ENCODE measurements around the gene KLRB1. TPM values are rescaled to one million over a fixed set of nuclear protein-coding genes. Genes with fewer than 3 reads are reported as not detected.
"Not testable (repeated sequence)": the region's sequence is repeated elsewhere in the genome, so short reads cannot be mapped to it uniquely, and the experiment has no call there.

Gene KLRB1
- total RNA-seq, 1 donor, result 45.7 TPM

DNA sequence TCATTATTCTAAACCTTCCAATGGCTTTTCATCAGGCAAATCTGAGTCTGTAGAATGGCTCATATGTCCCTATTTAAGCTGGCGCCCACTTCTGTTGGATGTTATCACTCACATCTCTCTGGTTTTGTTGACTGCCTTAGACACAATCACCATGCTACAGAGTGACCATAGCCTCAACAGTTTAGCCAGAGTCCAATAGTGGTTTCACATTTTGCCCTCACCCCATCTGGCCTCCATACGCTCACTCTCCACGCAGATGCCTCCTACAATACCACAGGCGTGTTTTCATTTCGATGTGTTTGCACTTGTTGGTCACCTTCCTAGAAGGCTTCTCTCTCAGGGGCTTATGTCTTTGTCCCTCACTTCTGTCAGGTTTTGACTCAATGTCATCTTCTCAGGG, 3.4 kb downstream of the KLRB1 start:
- Histone ChIP-seq H3K27me3 (ENCODE audit: insufficient read depth, low read length) (no peaks in the 10 kb centered on the region), H3K4me3 (ENCODE audit: low read length) (no peak overlapping the region), H3K9me3 (ENCODE audit: low read depth, low read length) (no peaks in the 10 kb centered on the region), H3K4me1 (ENCODE audit: insufficient read depth, low read length) (no peaks in the 10 kb centered on the region)

- H3K4me1 ChIP-seq (ENCODE audit: insufficient read depth, low read length); H3K9me3 ChIP-seq (ENCODE audit: low read depth, low read length); H3K4me3 ChIP-seq (ENCODE audit: low read length); H3K27me3 ChIP-seq (ENCODE audit: insufficient read depth, low read length): not testable (repeated sequence)
These were observed 7.3 kb downstream of the KLRB1 start for GRCh38 chr12:9600426-9600825.

DNA sequence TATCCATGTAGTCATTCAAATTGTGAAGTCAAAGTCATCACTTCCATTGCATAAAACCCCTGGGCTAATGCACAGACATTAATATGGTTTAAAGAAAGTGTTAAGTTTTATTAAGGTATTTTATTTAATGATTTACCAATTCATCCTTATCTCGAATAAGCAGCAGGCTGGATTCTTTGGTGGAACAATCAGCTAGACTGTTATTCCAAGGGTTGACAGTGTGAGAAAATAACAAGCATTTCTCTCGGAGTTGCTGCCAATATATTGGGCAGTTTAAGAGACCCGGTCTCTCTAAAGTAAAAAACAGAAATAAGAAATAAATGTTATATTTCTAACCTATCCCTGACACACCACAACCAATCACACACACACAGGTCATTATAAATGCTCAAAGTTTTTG, 9.4 kb downstream of the KLRB1 start:
- no peaks in the 10 kb centered on the region for H3K9me3 ChIP-seq (ENCODE audit: low read depth, low read length)
- H3K27me3 ChIP-seq (ENCODE audit: insufficient read depth, low read length), result no peaks in the 10 kb centered on the region
- no peak overlapping the region for H3K4me3 ChIP-seq (ENCODE audit: low read length)
- H3K4me1 ChIP-seq (ENCODE audit: insufficient read depth, low read length), result no peaks in the 10 kb centered on the region

DNA sequence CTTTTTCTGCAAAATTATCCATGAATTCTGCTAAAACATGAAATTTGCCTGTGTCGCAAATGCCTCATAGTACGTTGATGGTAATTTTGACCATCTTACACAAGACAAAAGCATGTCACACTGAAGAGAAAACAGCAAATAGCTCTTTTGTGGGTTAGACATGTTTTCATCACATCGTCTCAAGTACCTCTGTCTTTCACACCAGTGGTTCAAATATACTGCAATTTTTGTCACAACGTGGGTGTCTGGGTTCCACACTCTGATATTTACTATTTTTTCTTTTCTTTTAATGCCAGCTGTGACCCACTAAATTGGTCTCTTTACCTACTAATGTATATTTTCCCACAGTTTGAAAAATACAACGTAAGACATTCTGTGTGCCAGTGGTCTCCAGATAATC, 10.4 kb downstream of the KLRB1 start:
- no peaks in the 10 kb centered on the region for H3K4me1 ChIP-seq (ENCODE audit: insufficient read depth, low read length)
- no peaks in the 10 kb centered on the region for H3K27me3 ChIP-seq (ENCODE audit: insufficient read depth, low read length)
- H3K9me3 ChIP-seq (ENCODE audit: low read depth, low read length), result no peaks in the 10 kb centered on the region
- H3K4me3 ChIP-seq (ENCODE audit: low read length), result no peak overlapping the region

GRCh38 chr12:9590441-9590840, 17.3 kb downstream of the KLRB1 start:
- no peaks in the 10 kb centered on the region for H3K4me1 ChIP-seq (ENCODE audit: insufficient read depth, low read length)
- H3K9me3 ChIP-seq (ENCODE audit: low read depth, low read length), result no peaks in the 10 kb centered on the region
- no peak overlapping the region for H3K4me3 ChIP-seq (ENCODE audit: low read length)
- H3K27me3 ChIP-seq (ENCODE audit: insufficient read depth, low read length), result no peaks in the 10 kb centered on the region

DNA sequence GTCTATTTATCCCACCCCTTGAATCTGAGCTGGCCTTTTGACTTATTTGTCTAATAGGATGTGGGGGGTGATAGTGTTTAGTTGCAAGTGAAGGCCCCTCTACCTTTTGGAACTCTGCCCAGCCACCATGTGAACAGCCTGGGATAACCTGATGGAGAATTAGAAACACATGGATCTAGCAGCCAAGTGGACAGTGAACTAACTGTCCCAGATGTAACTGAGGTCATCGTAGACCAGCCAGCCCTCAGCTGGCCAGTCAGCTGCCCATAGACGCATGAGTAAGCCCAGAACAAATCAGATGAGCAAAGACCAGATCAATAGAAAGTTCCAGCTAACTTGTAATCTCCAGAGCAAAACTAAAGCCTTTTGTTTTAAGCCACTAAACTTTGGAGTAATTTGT, 19.0 kb downstream of the KLRB1 start:
- no peaks in the 10 kb centered on the region for H3K4me1 ChIP-seq (ENCODE audit: insufficient read depth, low read length)
- no peak overlapping the region for H3K4me3 ChIP-seq (ENCODE audit: low read length)
- H3K27me3 ChIP-seq (ENCODE audit: insufficient read depth, low read length), result no peaks in the 10 kb centered on the region
- no peaks in the 10 kb centered on the region for H3K9me3 ChIP-seq (ENCODE audit: low read depth, low read length)

- Histone ChIP-seq H3K4me3 (ENCODE audit: low read length) (no peak overlapping the region), H3K27me3 (ENCODE audit: insufficient read depth, low read length) (no peaks in the 10 kb centered on the region), H3K9me3 (ENCODE audit: low read depth, low read length) (no peaks in the 10 kb centered on the region), H3K4me1 (ENCODE audit: insufficient read depth, low read length) (no peaks in the 10 kb centered on the region)
These were observed 19.6 kb downstream of the KLRB1 start for GRCh38 chr12:9587987-9588600.

- H3K9me3 ChIP-seq (ENCODE audit: low read depth, low read length); H3K4me1 ChIP-seq (ENCODE audit: insufficient read depth, low read length); H3K27me3 ChIP-seq (ENCODE audit: insufficient read depth, low read length); H3K4me3 ChIP-seq (ENCODE audit: low read length): not testable (repeated sequence)
These were observed 30.0 kb downstream of the KLRB1 start for GRCh38 chr12:9577729-9578128.

DNA sequence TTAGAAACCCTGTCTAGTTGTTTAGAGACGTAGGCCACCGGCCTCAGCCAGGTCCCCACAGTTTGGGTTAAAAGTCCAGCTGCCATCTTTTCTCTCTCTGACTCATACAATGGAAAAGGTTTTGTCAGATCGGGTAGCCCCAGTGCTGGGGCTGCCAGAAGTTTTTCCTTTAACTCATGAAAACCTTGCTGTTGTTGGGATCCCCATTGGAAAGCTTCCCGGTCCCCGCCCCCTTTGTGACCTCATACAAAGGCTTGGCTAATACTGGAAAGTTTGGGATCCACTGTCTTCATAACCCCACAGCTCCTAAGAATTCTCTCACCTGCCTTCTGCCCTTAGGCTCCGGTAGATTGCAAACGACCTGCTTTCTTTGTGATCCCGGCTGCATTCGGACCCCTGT, 40.6 kb downstream of the KLRB1 start:
- not testable (repeated sequence) for H3K9me3 ChIP-seq (ENCODE audit: low read depth, low read length); H3K4me1 ChIP-seq (ENCODE audit: insufficient read depth, low read length); H3K4me3 ChIP-seq (ENCODE audit: low read length); H3K27me3 ChIP-seq (ENCODE audit: insufficient read depth, low read length)

- H3K27me3 ChIP-seq (ENCODE audit: insufficient read depth, low read length); H3K4me3 ChIP-seq (ENCODE audit: low read length); H3K9me3 ChIP-seq (ENCODE audit: low read depth, low read length); H3K4me1 ChIP-seq (ENCODE audit: insufficient read depth, low read length): not testable (repeated sequence)
These were observed 41.6 kb downstream of the KLRB1 start for GRCh38 chr12:9566113-9566512.

DNA sequence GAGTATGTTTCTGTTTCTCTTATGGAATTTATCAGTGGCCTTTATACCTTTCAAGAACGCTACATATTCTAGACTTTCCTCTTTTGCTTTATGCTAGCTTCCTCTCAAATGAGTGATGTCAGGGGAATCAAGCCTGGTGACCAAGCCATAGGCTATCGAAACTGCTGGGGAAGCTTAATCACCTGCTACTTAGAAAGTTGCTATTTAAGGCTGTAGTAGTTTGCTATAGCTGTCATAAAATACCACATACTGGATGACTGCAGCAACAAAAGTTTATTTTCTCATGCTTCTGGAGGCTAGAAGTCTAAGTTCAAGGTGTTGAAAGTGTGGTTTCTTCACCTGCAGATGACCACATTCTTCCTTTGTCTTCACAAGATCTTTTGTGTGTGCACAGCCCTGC, 43.3 kb downstream of the KLRB1 start:
- H3K4me3 ChIP-seq (ENCODE audit: low read length); H3K27me3 ChIP-seq (ENCODE audit: insufficient read depth, low read length); H3K9me3 ChIP-seq (ENCODE audit: low read depth, low read length); H3K4me1 ChIP-seq (ENCODE audit: insufficient read depth, low read length): not testable (repeated sequence)

DNA sequence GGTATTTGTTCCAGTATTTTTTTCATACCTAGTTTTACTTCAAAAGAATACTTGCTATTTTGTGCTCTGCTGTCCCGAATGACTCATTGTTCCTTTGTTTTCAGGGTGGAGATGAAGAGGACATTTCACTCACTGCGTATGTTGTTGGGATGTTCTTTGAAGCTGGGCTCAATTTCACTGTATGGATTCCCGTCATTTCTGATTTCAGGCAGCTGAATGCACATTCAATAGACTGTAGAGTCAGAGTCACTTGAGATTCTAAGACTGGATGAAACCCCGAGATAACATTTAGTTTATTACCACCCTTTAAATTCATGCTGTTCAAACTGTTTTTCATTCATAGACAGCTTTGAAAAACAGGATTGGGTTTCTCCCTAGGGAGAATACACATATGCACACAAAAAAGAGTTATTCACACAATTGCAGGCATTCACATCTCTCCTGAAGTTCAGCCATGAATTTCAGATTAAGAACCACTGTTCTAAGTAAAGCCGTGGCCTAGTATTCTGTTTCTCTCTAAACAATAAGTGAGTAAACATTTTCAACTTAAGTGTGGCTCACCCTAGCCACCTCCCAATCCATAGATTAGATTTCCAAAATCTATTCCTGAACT, 44.8 kb downstream of the KLRB1 start:
- not testable (repeated sequence) for H3K9me3 ChIP-seq (ENCODE audit: low read depth, low read length); H3K4me1 ChIP-seq (ENCODE audit: insufficient read depth, low read length); H3K27me3 ChIP-seq (ENCODE audit: insufficient read depth, low read length); H3K4me3 ChIP-seq (ENCODE audit: low read length)

- H3K4me3 ChIP-seq (ENCODE audit: low read length); H3K9me3 ChIP-seq (ENCODE audit: low read depth, low read length); H3K4me1 ChIP-seq (ENCODE audit: insufficient read depth, low read length); H3K27me3 ChIP-seq (ENCODE audit: insufficient read depth, low read length): not testable (repeated sequence)
These were observed 62.2 kb downstream of the KLRB1 start for GRCh38 chr12:9545489-9545888.

Other genes with a start within 250 kb of the KLRB1 start
- 167 TPM for gene CLEC2D, start 61.8 kb upstream of the KLRB1 start, total RNA-seq
- 4.4 TPM for gene CLECL1, start 125.2 kb upstream of the KLRB1 start, total RNA-seq
- gene CD69, start 153.0 kb upstream of the KLRB1 start, total RNA-seq, result 2,627 TPM
- gene KLRF1, start 219.6 kb upstream of the KLRB1 start, total RNA-seq, result 27.0 TPM